Tongue (tissue), 2 donors: Measurements from ENCODE around the gene STEAP3. TPM values are rescaled to one million over a fixed set of nuclear protein-coding genes. Genes with fewer than 3 reads are reported as not detected.

Experiments
- DNase-seq: peaks from one replicate; pipeline ENCODE4 v3.0.0-alpha.2; 2015
- total RNA-seq: library from RNA; depleted of rRNA; stranded (reverse); fragments of >200 nt; gene quantifications from one replicate; pipeline ENCODE4 v1.2.3, GENCODE V29; 2014

The STEAP3 gene
- total RNA-seq, 1 donor from 2014 or later = 25.2 TPM

DNA sequence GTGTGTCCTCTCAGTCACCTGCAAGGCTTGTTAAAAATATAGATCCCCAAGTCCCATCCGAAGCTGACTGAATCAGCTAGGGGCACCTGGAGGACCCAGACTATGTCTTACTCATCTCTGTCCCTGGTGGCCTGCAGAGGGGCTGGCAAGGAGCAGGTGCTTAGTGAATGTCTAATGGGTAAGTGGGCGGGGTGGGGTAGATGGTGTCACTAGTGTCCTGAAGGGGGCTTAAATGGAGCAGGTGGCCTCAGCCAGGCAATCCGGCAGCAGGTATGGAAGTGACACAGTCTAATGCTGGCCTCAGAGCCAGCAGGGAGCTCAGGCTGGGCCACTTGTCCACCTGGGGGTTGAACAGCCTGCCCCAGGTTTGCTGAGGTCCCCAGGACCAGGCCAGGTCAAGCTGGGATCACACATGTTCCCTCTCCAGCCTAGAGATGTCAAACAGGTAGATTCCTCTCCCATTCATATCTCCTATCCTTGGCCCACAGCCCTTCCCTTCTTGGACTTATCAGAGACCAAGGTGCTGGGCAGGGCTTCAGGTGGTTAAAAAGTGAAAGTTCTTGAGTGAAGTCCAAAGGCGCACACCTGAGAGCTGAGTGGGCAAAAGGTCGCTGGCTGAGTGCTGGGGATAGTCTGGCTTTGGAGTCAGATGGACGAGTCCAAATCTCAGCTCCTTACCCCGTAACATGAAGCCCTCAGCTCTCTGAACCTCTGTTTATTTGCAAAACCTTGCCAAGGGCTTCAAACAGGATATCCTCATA, 1.7 kb downstream of the STEAP3 start:
- DNase-seq = no peak

GRCh38 chr2:119225926-119226325, 2.3 kb downstream of the STEAP3 start:
- DNase-seq = no peak

GRCh38 chr2:119227346-119227745, 3.7 kb downstream of the STEAP3 start:
- no peak for DNase-seq

DNA sequence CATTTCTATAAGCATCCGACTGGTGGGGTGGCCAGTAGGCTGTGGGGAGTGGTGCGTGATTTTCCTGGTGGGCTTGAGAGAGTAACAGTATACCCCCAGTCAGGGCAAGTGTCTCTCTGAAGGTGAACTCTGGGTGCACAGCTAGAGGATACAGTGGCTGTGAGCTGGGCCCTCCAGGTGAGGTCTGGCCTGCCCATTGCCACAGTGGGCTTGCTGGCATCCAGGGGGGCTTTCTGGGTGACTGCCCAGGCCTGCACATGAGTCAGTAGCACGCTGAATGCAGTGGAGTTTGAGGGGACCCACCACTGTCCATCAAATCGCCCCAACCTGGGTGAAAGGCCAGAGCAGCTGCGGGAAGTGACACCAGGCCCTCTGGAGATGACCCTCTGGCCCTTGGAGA, 4.5 kb downstream of the STEAP3 start:
- no peak for DNase-seq

DNA sequence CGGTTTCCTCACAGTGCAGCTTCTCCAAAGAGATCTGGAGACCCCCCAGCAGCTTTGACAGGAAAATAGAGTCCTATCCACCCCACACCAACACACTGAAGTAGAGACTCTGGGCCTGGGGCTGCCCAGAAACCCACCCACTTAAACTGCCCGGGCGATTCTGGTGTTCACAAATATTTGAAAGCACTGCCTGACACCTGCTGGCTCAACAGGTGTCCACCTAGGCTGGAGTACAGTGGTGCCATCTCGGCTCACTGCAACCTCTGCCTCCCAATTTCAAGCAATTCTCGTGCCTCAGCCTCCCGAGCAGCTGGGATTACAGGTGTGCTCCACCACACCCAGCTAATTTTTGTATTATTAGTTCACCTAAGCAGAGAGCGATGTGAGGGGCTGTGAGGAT, 5.3 kb downstream of the STEAP3 start:
- DNase-seq = no peak

DNA sequence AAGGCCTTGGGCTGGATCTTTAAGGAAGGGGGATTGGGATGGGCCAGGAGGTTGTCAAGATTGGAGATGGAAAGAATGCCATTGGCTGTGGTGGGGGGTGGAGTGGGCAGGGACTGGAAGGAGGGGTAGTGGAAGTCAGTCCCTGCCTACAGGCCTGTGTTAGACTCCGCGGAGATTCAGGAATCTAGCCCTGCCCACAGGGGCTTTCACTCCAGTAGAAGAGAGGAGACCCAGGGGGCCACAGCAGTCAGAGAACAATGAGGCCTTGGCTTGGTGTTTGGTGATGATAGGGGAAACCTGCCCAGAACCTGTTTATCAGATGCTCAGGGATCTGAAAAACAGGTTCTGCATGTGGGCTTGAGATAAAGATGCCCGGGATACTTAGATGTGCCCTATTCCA, 6.1 kb downstream of the STEAP3 start:
- no peak for DNase-seq

GRCh38 chr2:119230219-119231185, 6.9 kb downstream of the STEAP3 start:
- no peak for DNase-seq

GRCh38 chr2:119231975-119232665, 8.5 kb downstream of the STEAP3 start:
- DNase-seq = no peak

DNA sequence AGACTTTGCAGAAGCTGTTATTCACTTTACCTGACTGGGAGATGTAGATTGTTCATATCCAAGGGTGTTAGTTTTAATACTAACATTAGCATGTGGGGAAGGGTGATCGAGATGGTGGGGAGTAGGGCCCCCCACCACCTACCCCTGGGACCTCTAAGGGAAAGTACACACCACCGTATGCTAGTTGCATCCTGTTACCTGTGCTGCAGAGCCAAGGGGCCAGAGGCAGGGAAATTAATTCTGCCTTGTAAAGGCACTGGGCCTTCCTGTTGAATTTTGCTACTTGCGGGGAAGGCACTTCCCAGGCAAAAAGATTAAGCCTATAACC, 9.0 kb downstream of the STEAP3 start:
- DNase-seq = no peak

DNA sequence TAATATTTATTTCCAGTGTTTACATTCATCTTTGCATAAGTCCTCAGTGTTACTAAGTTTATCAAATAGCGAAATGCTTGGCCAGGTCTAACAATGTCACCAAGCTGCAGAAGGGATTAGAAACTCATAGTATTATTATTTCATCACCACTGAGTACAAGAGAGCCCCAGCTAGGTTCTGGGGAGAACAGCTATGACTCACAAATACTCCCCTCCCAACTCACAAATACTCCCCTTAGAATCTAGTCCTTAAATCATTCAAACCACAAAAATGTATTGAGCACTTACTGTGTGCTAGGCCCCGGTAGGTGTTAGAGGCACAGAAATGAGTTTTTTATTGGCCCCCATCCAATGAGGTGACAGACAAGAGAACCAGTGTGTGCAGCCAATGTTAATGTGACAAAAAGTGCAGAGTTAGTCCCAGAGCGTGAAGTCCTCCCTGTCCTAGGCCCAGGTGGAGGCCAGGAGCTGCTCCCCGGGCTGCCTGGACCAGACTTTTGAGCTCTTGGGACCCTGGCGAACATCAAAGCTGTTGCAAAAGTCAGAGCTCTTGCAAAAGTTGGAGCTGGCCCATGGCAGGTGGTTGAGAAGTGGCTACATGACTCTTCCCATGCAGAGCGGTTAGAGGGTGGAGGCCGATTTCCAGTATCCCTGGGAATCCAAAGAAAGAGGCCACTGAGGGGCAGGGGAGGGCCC, 9.8 kb downstream of the STEAP3 start:
- DNase-seq = no peak

GRCh38 chr2:119234021-119235019, 10.7 kb downstream of the STEAP3 start:
- peak; percentile 40 for DNase-seq

DNA sequence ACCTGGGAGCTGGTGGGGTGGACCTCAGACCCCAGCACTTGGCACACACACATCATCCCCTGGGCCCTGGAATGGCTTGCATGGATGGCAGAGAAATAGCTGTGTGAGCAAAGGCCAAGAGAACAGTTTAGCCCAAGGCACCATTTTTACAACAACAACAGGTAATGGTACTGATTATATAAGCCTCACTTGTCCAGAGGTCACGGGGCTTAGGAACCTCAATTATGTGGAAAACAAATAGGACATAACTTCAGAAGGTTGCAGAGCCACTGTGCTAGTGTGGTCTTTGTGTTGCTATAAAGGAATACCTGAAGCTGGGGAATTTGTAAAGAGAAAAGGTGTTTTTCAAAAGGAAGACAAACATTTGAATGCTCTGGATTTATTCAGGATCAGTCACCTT, 13.2 kb downstream of the STEAP3 start:
- no peak for DNase-seq

DNA sequence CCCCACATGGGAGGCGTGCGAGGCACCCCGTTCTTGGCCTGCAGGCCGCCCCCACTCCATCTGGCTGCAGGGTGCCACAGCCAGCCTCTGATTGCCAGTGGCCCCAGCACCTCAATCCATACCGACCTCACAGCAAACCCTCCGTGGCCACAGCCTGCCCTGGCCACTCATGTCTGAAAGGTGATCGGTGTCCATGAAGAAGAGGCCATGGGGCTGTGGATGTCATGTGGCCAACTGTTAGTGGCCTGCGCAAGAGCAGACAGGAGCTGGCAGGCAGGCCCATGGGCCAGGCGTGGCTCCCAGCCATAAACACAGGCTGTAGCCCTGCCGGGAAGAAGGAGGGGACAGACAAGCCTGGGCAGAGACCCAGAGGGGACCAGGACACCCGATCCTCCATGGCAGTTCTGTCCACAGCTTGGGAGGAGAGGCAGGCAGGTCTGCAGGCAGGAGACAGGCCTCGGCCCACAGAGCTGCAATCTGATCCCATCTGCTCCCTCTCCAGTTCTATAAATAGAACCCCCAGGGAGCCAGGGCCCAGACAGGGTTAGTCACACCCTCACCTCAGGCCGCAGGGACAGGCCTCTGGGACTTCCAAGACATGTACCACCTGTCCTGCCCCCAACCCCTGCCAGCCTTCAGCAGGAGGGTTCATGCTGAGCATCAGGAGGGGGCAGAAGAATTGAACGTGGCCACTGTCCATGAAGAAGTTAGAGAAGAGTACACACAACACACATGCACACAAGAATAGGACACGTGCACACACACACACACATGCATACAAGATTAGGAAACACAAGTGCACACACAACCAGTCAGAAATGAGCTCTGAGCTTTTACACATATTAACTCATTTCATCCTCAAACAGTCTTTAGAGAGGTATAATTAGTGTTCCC, 16.9 kb downstream of the STEAP3 start:
- peak; percentile 88 for DNase-seq

GRCh38 chr2:119241205-119241532, 17.5 kb downstream of the STEAP3 start:
- DNase-seq = no peak

GRCh38 chr2:119242276-119243119, 18.9 kb downstream of the STEAP3 start:
- no peak for DNase-seq

DNA sequence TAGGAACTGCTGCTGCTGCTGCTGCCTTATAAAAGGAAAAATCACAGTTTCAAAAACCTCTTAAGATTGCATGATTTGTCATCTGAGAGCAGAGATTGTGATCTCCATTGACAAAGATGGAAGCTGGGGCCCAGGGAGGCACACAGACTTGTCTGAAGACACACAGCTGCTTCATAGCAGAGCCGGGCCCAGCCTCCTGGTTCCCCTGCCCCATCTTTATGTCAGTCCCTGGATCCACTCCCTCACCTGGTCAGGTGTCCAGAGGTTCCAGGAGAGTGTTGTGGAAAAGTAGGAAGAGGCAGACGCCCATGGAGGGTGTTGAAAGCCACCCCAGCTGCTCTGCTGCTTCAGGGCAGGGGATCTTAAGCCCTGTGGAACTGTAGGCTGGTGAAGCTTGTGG, 20.0 kb downstream of the STEAP3 start:
- no peak for DNase-seq

DNA sequence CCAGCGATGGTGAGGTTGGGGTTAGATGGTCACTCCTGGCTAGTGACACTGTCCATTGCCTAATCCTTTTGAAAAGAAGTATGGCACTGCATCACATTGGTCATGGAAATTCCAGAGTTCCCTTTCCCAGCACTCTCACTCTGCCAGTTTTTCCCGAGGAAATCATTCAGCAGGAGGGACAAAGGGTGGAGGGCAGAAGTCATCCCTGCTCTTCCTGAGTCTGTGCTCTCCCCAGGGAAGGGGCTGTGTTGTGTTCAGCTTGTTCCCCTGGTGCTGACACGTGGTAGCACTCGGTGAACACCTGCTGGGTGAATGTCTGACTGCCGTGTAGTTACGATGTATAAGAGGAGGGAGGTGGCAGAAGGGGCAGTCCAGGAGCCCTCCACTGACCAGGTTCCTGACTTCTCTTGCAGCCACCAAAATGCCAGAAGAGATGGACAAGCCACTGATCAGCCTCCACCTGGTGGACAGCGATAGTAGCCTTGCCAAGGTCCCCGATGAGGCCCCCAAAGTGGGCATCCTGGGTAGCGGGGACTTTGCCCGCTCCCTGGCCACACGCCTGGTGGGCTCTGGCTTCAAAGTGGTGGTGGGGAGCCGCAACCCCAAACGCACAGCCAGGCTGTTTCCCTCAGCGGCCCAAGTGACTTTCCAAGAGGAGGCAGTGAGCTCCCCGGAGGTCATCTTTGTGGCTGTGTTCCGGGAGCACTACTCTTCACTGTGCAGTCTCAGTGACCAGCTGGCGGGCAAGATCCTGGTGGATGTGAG, 21.6 kb downstream of the STEAP3 start:
- no peak for DNase-seq

GRCh38 chr2:119245841-119246230, 22.2 kb downstream of the STEAP3 start:
- DNase-seq = no peak
